Testis (tissue), 2 donors: ENCODE data around the gene FARS2.

Source experiments
- POLR2A ChIP-seq: fragments of 450-650 bp; IDR thresholded peaks from one replicate; pipeline ENCODE4 v1.6.1; 2017; ENCODE audit warnings: antibody characterized with exemption, mild to moderate bottlenecking, moderate library complexity
- TF ChIP-seq, protein P1 (sequence below), 3 experiments: fragments of 450-650 bp in 2 of 3; fragments of 200-600 bp in 1 of 3; sonication (generic) in 1 of 3; IDR thresholded peaks; one replicate each; pipeline ENCODE4 v1.5.1; 2016 to 2019; ENCODE audit warnings: antibody characterized with exemption in 3 of 3, mild to moderate bottlenecking in 2 of 3, moderate library complexity in 1 of 3

- TF ChIP-seq, protein P1, sequence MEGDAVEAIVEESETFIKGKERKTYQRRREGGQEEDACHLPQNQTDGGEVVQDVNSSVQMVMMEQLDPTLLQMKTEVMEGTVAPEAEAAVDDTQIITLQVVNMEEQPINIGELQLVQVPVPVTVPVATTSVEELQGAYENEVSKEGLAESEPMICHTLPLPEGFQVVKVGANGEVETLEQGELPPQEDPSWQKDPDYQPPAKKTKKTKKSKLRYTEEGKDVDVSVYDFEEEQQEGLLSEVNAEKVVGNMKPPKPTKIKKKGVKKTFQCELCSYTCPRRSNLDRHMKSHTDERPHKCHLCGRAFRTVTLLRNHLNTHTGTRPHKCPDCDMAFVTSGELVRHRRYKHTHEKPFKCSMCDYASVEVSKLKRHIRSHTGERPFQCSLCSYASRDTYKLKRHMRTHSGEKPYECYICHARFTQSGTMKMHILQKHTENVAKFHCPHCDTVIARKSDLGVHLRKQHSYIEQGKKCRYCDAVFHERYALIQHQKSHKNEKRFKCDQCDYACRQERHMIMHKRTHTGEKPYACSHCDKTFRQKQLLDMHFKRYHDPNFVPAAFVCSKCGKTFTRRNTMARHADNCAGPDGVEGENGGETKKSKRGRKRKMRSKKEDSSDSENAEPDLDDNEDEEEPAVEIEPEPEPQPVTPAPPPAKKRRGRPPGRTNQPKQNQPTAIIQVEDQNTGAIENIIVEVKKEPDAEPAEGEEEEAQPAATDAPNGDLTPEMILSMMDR (IDR thresholded peaks at IDR 0.05), result no peak
- no peak for TF ChIP-seq POLR2A
Observed at GRCh38 chr6:5776104-5776503, 514.8 kb downstream of the FARS2 start.
